NCI-H1105 (cell line): ENCODE measurements around the gene FBXL17.

Experiments
- DNase-seq: peaks from one replicate; lab custom pipeline; 2025; lab: John Stamatoyannopoulos, UW

Gene FBXL17

DNA sequence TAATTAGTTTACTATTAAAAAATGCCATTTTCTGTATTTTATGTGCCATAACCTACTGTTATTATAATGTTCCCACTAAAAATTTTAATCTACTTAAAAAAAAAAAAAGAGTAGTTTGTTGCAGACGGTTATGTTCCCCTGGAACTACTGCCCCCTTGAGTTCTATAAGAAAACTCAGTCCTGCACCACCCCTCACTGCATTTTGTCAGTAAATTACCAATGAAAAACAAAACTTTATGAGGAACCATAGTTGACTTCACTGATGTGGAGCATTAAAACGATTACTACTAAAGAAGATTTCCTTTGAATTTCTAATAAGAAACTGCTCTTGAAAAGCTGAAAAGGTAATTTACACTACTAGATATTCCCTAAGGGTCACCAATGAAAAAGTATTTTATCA is 288.7 kb downstream of the FBXL17 start:
- no peak for DNase-seq

DNA sequence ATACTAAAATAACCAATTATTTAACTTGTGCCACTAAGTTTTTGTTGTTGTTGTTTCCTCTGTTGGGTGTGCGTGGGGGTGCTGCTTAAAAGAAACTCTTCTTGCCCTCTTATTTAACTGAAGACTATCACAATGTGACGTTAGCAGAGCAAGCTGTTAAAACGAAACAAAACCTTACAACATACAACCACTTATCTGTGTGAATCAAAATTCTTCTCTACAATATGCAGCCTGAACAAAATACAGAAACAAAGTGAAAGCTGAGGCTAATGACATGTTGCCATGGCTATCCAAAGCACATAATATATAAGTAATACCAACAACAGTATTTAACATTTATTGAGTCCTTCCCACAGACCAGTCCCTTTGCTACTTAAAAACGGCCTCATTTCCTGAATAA is 291.0 kb downstream of the FBXL17 start:
- no peak for DNase-seq

DNA sequence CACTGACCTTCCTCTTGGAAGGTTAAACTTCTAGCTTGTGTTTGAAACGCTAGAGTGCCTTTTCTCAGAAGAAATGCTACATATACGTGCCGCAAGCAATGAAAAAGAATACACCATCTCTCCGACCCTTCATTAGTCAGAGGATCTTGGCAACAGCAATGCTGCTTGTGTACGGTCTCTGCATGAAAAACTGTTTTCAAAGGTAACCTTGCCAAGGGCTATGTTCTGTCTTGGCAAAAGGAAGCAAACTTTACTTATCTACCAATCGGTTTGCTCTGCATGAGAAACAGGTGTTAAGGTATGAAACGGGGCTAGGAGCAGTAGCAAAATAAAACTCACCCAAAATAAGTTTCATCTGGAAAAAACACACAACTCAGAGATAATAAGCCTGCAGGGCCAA is 297.8 kb downstream of the FBXL17 start:
- no peak for DNase-seq

DNA sequence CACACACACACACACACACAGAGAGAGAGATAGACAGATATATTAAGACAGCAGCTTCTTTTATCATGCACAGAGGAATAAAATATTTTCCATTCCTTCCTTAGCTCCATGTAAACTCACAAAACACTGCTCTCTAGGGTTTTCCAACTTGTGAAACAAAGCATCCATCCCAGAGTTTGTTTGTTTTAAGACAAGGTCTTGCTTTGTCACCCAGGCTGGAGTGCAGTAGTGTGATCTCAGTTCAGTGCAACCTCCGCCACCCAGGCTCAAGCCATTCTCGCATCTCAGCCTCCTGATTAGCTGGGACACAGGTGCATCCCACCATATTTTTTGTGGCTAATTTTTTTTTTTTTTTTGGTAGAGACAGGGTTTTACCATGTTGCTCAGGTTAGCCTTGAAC is 298.7 kb downstream of the FBXL17 start:
- no peak for DNase-seq

DNA sequence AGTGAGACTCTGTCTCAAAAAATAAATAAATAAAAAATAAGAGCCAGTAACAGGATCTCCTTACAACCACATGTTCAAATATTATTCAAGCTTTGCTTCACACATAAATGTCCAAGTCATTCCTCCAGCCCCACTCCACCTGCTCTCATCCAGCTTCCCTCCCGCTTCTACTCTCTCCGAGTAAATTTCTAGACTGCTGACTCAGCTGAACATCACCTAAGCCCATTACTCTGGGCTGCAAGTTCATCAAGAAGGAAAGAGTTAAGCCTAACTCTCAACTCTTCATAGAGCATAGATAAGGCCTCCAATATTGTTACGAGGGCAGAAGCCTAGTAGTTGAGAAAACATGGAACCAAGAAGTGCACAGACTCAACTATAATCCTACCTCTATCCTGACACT is 300.2 kb downstream of the FBXL17 start:
- no peak for DNase-seq

DNA sequence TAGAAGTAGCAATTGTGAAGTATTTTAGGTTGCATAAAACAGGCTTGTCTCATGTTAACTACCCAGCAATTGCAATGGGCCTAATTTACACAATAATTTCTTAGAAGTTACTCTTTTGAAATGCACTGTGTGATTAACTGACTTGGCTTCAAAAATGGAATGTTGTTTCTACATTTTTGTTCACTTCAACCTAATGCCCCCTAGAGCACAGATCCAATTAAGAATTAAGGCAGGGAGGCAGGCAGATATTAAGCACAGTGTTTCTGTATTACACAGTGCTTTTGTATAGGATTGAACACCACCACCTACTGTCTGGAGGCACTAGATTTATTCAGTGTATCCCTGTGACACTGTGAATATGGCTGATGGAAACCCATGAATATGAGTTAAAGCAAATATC is 302.1 kb downstream of the FBXL17 start:
- no peak for DNase-seq

DNA sequence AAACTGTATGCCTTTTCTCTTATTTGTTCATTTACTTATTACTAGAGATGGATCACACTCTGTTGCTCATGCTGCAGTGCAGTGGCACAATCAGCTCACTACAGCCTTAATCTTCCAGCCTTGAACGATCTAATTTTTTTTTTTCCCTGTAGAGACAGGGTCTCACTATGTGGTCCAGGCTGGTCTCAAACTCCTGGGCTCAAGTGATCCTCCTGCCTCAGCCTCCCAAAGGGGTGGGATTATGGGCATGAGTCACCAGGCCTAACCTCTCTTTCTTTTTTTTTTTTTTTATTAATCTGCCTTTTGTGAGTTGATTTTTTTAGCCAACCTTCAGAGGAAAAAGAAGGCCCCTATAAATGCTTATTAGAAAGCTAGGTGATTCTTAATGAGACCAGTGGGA is 303.0 kb downstream of the FBXL17 start:
- DNase-seq, result no peak

DNA sequence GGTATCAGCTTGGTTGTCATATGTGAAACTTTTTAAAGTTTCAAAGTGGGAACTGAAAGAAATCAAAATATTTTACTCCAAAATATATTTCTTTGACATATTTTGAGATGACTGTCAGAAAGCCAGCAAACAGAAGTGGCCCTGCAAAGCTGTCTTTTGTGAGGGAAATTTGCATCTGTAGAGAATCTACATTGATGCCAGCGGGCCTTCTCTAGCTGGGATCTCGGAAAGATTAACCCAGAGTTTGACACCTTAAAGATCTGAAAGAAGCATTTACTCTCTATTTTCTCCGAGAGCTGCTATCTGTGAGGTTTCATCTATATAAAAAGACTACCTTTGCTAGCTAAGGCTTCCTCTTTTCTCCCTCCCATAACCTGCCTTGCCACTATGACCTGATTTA is 303.6 kb downstream of the FBXL17 start:
- DNase-seq, result no peak

DNA sequence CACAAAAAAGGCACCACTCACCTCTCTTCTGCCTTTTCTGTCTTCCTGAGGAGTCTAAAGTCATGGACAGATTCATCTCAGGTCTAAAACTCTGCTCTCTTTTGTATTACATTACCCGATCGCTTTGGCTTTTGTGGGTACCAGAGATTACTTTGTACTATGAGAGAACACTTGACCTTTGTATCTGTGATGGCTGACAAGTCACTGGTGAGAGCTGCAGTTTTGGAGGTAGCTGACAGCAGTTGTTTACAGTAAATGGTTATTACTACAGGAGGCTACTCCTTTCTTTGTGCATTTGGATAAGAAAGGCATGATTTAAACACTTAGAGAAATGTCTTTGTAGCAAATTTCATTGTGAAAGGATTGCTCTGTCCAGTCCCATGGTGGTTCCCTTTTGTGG is 307.3 kb downstream of the FBXL17 start:
- no peak for DNase-seq

DNA sequence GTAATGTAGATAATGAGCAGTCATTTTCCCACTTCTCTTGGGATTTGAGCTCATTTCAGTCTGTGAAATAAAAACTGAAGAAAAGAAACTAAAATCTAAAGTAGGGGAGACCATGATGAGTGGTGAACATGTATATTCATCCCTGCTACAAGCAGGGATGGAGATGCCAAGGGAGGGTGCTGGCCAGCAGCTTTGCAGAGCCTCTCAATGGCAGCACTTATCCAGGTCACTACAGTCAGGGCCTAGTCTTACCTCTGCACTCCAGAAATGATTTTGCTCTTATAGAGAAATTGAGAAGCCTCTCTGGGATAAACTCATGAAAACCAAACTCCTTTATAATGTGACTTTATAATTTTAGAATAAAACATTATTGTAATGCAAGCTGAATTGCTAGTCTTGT is 317.6 kb downstream of the FBXL17 start:
- DNase-seq, result no peak

DNA sequence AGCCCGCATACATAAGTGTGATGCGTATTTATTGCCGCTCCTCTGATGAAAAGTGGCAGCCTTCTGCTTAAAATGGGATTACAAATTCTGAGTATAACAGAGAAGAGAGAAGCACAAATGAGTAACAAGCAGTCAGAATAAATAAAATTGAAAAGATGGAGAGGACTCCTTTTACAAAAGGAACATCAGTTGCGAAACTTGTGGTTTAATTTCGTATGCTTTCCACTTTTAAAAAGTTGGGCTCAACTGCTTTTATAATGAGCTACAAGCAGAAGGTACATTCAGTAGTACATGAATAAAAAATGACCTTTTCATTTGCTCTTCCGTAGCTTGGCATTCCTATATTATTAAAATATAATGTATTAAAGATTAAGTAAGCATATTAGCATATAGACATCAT is 320.0 kb downstream of the FBXL17 start:
- DNase-seq, result no peak

DNA sequence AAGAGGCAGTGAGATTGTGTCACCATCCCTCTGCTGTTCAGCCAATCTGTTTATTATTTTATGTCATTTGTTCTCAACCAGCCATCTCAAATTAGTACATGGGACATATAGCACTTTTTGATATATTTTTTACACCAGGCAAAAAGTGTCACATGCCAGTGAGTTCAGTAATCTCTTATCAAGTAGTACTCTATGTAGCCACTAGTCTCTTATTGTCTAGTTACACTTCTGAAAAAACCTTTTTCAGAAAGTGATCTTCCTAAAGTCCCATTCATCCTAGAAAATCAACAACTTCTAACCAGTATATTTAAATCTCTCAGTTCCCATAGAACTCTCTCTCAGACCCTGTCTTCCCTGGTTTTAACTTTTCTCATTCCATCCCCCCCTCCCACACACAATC is 321.6 kb downstream of the FBXL17 start:
- DNase-seq, result no peak

DNA sequence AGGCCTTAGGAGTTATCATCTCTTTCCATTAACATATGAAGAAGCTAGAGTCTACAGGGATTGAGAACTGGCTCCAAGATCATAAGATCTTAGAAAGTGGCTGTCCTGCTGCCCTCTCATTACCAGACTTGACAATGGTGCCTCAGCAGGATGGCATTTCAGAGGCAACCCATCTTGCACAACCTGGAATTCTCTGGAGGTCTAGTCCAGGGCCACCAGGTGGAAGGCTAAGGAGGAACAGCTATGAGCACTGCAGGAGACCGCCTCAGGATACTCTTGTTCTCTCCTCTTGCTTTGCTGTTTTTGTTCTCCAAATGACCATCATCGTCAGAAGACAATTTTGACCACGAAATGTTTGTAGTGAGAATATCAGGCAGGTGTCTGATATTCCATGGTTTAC is 322.6 kb downstream of the FBXL17 start:
- DNase-seq, result no peak

DNA sequence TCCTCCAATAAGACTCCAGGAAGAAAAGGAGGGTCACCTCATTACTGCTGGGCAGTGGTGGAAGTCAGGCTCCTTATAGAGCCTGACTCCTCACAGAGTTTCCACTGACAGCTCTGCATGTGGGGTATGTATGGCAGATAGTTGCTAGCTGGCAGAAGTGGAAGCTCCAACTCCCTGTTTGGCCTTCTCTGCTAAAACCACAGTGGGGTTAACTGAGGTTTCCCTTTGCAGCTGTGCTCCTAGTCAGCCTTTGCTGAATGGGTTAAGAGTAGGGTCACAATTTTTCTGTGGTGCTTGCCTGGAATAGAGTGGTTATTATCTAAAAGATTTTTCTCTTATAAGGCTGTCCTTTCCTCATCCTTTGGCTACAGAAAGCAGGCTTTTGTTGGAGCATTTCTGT is 327.5 kb downstream of the FBXL17 start:
- DNase-seq, result no peak

DNA sequence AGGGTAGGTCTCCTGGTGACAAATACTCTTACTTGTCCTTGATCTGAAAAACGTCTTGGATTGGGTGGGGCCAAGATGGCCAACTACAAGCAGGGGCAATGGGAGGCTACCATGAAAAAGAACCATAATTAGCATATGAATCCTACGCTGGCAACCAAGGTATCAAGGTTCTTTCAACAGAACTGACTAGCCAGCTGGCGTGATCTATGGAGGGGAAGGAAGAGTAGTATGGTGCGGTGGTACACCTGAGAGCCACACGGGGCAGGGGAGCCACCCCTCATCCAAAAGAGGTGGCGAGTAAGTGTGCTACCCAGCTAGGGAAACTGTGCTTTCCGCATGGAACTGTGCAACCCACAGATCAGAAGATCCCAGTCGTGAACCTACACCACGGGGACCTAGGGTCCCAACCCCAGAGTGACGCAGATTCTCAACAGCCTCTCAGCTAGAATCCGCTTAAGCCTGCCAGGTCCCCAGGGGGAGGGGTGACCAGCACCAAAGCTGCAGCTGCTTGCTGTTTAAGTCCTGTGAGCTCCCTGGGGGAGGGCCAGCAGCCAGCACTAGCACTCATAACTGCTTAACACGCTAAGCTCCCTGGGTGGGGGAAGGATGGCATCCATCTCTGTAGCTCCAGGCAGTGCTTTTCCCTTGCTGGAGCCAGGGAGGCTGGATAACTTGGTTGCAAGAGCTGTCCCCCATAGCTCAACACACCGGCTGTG is 334.8 kb downstream of the FBXL17 start:
- no peak for DNase-seq

DNA sequence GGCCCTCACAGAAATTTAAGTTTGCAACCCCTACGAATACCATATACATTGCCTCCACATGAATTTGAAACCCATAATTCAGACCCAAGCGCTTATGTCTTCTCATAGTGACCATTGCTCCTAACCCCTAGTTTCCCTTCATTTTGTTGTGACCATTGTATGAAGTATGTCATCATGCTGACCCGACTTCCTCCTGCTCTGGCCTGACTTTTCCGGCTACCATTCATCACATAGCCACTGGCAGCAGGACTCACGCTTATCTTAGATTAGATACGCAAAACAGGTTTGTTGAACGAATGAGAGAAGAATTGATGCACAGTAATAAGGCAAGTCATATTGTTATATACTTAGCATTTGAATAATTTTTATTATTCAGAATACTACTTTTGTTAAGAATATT is 345.4 kb downstream of the FBXL17 start:
- DNase-seq, result no peak

DNA sequence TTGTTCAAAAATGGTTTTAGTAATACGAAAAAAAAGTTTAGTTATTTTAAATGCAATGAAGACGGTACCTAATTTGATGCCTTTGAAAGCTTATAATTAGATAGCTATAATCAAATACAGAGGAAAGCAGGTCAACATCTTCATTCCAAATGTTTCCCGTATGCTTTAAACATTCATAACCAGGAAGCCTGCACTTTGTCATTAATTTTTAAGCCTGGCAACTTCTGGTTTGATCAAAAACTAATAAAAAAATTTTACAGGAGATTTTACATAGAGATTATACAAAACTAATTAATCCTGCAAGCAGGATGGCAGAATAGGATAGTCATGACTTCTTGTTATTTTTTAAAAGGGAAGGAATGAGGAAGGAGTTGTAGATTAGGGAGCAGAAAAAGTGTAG is 353.0 kb downstream of the FBXL17 start:
- DNase-seq, result no peak

DNA sequence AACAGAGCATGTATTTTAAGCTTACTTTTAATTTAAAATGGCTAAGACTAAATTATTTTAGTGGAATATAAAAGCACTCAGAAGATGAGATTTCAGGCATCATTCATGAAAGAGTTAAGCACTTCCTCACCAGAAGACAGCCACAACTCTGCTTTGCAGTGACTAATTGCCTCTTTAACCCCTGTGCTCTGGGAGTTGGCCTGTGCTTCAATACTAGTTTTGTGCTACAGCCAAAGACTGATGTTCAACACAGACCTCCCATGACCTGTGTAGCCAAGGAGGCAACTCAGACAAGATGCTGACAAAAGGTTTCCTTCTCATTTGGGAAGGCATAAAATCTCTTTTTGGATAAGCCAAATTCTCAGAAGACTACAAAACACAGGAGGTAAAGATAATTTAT is 353.5 kb downstream of the FBXL17 start:
- DNase-seq, result no peak

DNA sequence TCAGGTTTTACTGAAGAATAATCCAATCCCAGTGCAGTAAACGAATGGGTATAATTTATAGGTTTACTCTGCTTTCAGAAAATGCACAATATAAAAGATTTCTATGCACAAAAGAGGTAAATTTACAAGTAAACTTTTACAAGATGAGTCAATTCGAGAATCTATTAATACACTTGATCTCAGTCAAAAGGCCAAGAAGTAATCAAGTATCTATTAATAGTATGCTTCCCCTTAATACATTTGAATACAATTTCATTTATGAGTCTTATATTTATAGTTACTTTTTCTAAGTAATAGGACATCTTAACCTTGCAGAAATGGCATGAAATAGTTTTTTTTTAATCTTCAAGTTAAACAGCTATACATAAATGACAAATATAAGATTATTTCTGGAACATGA is 355.9 kb downstream of the FBXL17 start:
- no peak for DNase-seq

DNA sequence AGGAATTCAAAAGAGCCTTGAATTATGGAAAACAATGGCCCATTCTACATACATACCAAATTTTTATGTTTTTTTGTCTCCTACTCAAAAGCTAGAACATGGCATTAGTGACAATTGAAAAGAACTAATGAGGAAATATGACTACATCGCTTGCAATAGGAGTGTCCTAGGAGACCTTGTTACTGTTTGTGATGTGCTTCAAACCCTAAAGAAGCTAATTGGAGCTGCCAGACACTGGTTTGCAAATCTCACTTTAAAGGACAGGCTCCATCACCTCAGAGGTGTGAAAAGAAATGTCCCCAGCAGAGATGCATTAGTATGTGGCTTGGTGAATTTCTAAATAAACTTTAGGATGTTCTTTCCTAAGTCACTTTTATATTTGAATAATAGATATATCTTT is 356.9 kb downstream of the FBXL17 start:
- DNase-seq, result no peak

DNA sequence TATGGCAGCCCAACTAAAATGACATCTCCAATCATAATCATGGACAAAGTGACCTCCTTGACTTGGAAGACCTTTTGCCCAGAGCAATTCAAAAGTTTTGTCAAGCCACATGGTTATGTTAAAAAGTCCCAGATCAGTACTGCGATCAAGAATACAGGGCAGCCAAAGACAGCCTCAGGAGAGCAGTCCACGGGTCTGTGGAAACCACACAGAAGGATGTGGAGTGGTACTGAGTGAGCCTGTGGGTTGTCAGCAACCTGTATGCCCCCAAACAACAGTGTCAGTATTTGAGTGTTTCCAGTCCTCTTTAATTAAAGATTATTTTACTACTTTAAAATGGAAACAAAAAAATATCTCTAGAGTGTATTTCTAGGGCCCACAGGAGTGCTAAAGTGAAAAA is 365.8 kb downstream of the FBXL17 start:
- DNase-seq, result no peak

DNA sequence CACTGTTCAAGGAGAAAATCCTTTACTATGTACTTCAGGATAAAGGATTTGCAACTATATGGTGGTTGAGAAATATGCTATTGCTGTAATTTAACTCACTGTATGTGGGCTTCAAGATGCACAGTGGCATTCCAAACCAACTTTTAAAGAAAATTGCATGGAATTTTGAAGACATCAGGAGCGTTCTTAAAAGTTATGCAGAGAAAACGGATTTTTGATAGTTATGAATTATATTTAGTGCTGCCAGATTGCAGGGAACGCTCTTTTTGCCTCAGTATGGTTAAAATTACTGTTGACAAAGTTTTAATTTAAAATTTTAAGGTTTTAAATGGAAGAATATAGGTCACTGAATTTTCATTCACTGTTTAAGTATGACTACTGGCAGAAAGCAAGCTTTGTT is 375.1 kb downstream of the FBXL17 start:
- DNase-seq, result no peak

DNA sequence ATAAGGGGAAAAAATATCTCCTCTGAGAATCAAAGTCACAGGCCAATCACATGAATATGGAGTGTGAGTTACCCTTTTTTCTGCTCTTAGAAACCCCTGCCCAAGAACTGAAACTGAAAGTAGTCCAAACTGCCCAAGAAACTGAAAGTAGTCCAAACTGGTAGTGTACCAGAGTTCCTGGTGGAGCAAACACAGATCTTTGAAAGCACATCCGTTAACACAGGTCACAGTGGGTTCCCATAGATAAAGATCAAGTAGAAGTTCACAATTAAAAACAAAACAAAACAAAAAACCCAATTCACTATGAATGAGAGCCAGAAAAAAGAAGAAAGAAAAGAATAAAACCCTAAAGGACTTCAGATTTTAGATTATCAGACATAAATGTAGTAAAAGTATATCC is 378.7 kb downstream of the FBXL17 start:
- no peak for DNase-seq

DNA sequence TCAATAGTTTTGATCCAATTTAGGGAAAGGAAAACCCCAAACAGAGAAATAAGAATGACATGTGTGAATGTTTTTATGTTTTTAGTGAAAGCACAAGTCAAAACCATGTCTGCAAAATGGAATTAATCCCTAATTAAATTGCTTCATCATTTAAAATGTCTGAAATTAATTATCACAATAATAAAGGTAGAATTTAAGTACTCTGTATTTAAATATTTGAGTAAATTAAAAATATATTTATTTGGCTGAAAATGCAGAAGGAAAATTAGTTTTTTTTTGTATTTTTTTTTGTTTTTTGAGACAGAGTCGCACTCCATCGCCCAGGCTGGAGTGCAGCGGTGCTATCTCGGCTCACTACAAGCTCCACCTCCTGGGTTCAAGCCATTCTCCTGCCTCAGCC is 380.7 kb downstream of the FBXL17 start:
- DNase-seq, result no peak
